Activated CD8-positive, alpha-beta T cell treated with anti-CD3 and anti-CD28 coated beads, Interleukin-2, amount 10 ng/mL, durations not matched to agents 7 days and 5 days (primary cell): Measurements from ENCODE around the gene GHR. TPM values are rescaled to one million over a fixed set of nuclear protein-coding genes. Genes with fewer than 3 reads are reported as not detected.

ENCODE experiments used
- ATAC-seq: fragments of 150-1000 bp; cut with Tn5 transposase; one replicate; pipeline ENCODE4 v1.10.0; 2021; ENCODE audit warnings: moderate library complexity
- CTCF ChIA-PET: fragments of 350-600 bp; sonication (Branson Sonifier 250); formaldehyde crosslinking; loops from one replicate; lab custom pipeline; 2021; ENCODE audit warnings: antibody characterized with exemption; lab: Charles Lee
- POLR2A ChIA-PET: fragments of 350-600 bp; sonication (Branson Sonifier 250); formaldehyde crosslinking; loops from one replicate; lab custom pipeline; 2021; ENCODE audit warnings: antibody characterized with exemption; lab: Charles Lee
- DNase-seq: peaks from one replicate; pipeline ENCODE4 v3.0.0-alpha.2; 2020
- H3K27ac Mint-ChIP-seq: one replicate; pipeline ENCODE4 v1.8.0; 2021; ENCODE audit warnings: mild to moderate bottlenecking, mixed read lengths
- H3K27me3 Mint-ChIP-seq: one replicate; pipeline ENCODE4 v1.8.0; 2021; ENCODE audit warnings: low read depth, mixed read lengths
- H3K36me3 Mint-ChIP-seq: one replicate; pipeline ENCODE4 v1.8.0; 2021; ENCODE audit warnings: low read depth, mixed read lengths
- H3K4me1 Mint-ChIP-seq: one replicate; pipeline ENCODE4 v1.8.0; 2021; ENCODE audit warnings: low read depth, mixed read lengths
- H3K4me3 Mint-ChIP-seq: one replicate; pipeline ENCODE4 v1.8.0; 2021; ENCODE audit warnings: mild to moderate bottlenecking, mixed read lengths
- H3K9me3 Mint-ChIP-seq: one replicate; pipeline ENCODE4 v1.8.0; 2022; ENCODE audit warnings: mixed read lengths; ENCODE audit not compliant: insufficient read depth
- total RNA-seq, 2 experiments: library from RNA; stranded (reverse); gene quantifications; one replicate each; pipeline ENCODE4 v1.2.3, GENCODE V29; 2021

Gene GHR
- total RNA-seq, 2 experiments from 2014 or later: not detected

- ATAC-seq (no peak), DNase-seq (no peak)
- CTCF ChIA-PET: no interaction called here
- H3K9me3 Mint-ChIP-seq: no peaks in the 10 kb centered on the region
- no peak overlapping the region for H3K4me3 Mint-ChIP-seq
- H3K27me3 Mint-ChIP-seq: peaks cover 6% of the 10 kb centered on the region
- H3K27ac Mint-ChIP-seq: no peak overlapping the region
- no peaks in the 10 kb centered on the region for H3K4me1 Mint-ChIP-seq
- POLR2A ChIA-PET: no interaction called here
- no peaks in the 10 kb centered on the region for H3K36me3 Mint-ChIP-seq
These were observed 97.7 kb downstream of the GHR start for GRCh38 chr5:42520957-42521356.

GRCh38 chr5:42521406-42521805 lies 98.2 kb downstream of the GHR start:
- H3K27ac Mint-ChIP-seq: no peak overlapping the region
- no peaks in the 10 kb centered on the region for H3K9me3 Mint-ChIP-seq
- H3K36me3 Mint-ChIP-seq: no peaks in the 10 kb centered on the region
- ChIA-PET POLR2A (no interaction called here), CTCF (no interaction called here)
- no peak for ATAC-seq
- DNase-seq: no peak
- H3K4me3 Mint-ChIP-seq: no peak overlapping the region
- H3K27me3 Mint-ChIP-seq: peaks cover 5% of the 10 kb centered on the region
- H3K4me1 Mint-ChIP-seq: no peaks in the 10 kb centered on the region

GRCh38 chr5:42522783-42523182 lies 99.5 kb downstream of the GHR start:
- no peak overlapping the region for H3K4me3 Mint-ChIP-seq
- ChIA-PET POLR2A (no interaction called here), CTCF (no interaction called here)
- H3K27ac Mint-ChIP-seq: no peak overlapping the region
- H3K27me3 Mint-ChIP-seq: peaks cover 4% of the 10 kb centered on the region
- no peaks in the 10 kb centered on the region for H3K9me3 Mint-ChIP-seq
- H3K4me1 Mint-ChIP-seq: no peaks in the 10 kb centered on the region
- DNase-seq (no peak), ATAC-seq (no peak)
- H3K36me3 Mint-ChIP-seq: no peaks in the 10 kb centered on the region

GRCh38 chr5:42526179-42526578 lies 102.9 kb downstream of the GHR start:
- ATAC-seq: no peak
- ChIA-PET POLR2A (no interaction called here), CTCF (no interaction called here)
- Mint-ChIP-seq H3K4me3 (no peak overlapping the region), H3K9me3 (no peaks in the 10 kb centered on the region), H3K36me3 (no peaks in the 10 kb centered on the region), H3K27ac (no peak overlapping the region), H3K4me1 (no peaks in the 10 kb centered on the region), H3K27me3 (no peaks in the 10 kb centered on the region)
- no peak for DNase-seq

GRCh38 chr5:42531611-42532010 lies 108.4 kb downstream of the GHR start:
- ATAC-seq (no peak), DNase-seq (no peak)
- Mint-ChIP-seq H3K36me3 (no peaks in the 10 kb centered on the region), H3K4me1 (no peaks in the 10 kb centered on the region), H3K4me3 (no peak overlapping the region), H3K27ac (no peak overlapping the region), H3K9me3 (peaks cover 7% of the 10 kb centered on the region), H3K27me3 (no peaks in the 10 kb centered on the region)
- CTCF ChIA-PET: no interaction called here
- POLR2A ChIA-PET: no interaction called here

GRCh38 chr5:42542106-42542505 lies 118.9 kb downstream of the GHR start:
- H3K4me3 Mint-ChIP-seq: no peak overlapping the region
- DNase-seq: no peak
- ChIA-PET POLR2A (no interaction called here), CTCF (no interaction called here)
- no peaks in the 10 kb centered on the region for H3K4me1 Mint-ChIP-seq
- ATAC-seq: no peak
- H3K9me3 Mint-ChIP-seq: no peaks in the 10 kb centered on the region
- no peaks in the 10 kb centered on the region for H3K36me3 Mint-ChIP-seq
- H3K27me3 Mint-ChIP-seq: no peaks in the 10 kb centered on the region
- no peak overlapping the region for H3K27ac Mint-ChIP-seq

- ATAC-seq (no peak), DNase-seq (no peak)
- Mint-ChIP-seq H3K27ac (no peak overlapping the region), H3K4me1 (no peaks in the 10 kb centered on the region), H3K27me3 (no peaks in the 10 kb centered on the region), H3K36me3 (no peaks in the 10 kb centered on the region), H3K9me3 (no peaks in the 10 kb centered on the region), H3K4me3 (no peak overlapping the region)
- CTCF ChIA-PET: no interaction called here
- POLR2A ChIA-PET: no interaction called here
These were observed 120.5 kb downstream of the GHR start for GRCh38 chr5:42543774-42544173.

- DNase-seq: no peak
- ChIA-PET POLR2A (no interaction called here), CTCF (interaction anchor here (0.9 kb wide), 1 partner anchor 38 kb away, joined by 3 read pairs; no protein-coding TSS in a partner anchor)
- Mint-ChIP-seq H3K36me3 (no peaks in the 10 kb centered on the region), H3K4me1 (no peaks in the 10 kb centered on the region), H3K9me3 (no peaks in the 10 kb centered on the region), H3K27ac (no peak overlapping the region), H3K4me3 (no peak overlapping the region), H3K27me3 (no peaks in the 10 kb centered on the region)
- ATAC-seq: no peak
These were observed 121.8 kb downstream of the GHR start for GRCh38 chr5:42545038-42545437.

GRCh38 chr5:42547141-42547540 lies 123.9 kb downstream of the GHR start:
- H3K4me1 Mint-ChIP-seq: no peaks in the 10 kb centered on the region
- no peaks in the 10 kb centered on the region for H3K9me3 Mint-ChIP-seq

GRCh38 chr5:42547894-42548293 lies 124.7 kb downstream of the GHR start:
- ATAC-seq: no peak
- no peak for DNase-seq
- H3K36me3 Mint-ChIP-seq: no peaks in the 10 kb centered on the region
- POLR2A ChIA-PET: no interaction called here
- CTCF ChIA-PET: no interaction called here
- H3K27ac Mint-ChIP-seq: no peak overlapping the region
- H3K4me3 Mint-ChIP-seq: no peak overlapping the region
- H3K4me1 Mint-ChIP-seq: no peaks in the 10 kb centered on the region
- no peaks in the 10 kb centered on the region for H3K9me3 Mint-ChIP-seq
- H3K27me3 Mint-ChIP-seq: no peaks in the 10 kb centered on the region

More at GRCh38 chr5:42547141-42547540, 123.9 kb downstream of the GHR start:
- Mint-ChIP-seq H3K27ac (no peak overlapping the region), H3K27me3 (no peaks in the 10 kb centered on the region), H3K36me3 (no peaks in the 10 kb centered on the region), H3K4me3 (no peak overlapping the region)
- ATAC-seq (no peak), DNase-seq (no peak)
- ChIA-PET CTCF (no interaction called here), POLR2A (no interaction called here)

GRCh38 chr5:42552597-42552996 lies 129.4 kb downstream of the GHR start:
- H3K4me1 Mint-ChIP-seq: no peaks in the 10 kb centered on the region
- no peak for ATAC-seq

GRCh38 chr5:42553461-42553860 lies 130.2 kb downstream of the GHR start:
- H3K4me1 Mint-ChIP-seq: no peaks in the 10 kb centered on the region
- H3K36me3 Mint-ChIP-seq: no peaks in the 10 kb centered on the region
- no peaks in the 10 kb centered on the region for H3K9me3 Mint-ChIP-seq
- no peak for DNase-seq
- CTCF ChIA-PET: interaction anchor here (0.5 kb wide), 1 partner anchor 65 kb away, joined by 3 read pairs; no protein-coding TSS in a partner anchor
- no peak overlapping the region for H3K27ac Mint-ChIP-seq
- ATAC-seq: no peak
- H3K27me3 Mint-ChIP-seq: no peaks in the 10 kb centered on the region
- POLR2A ChIA-PET: no interaction called here
- H3K4me3 Mint-ChIP-seq: no peak overlapping the region

More at GRCh38 chr5:42552597-42552996, 129.4 kb downstream of the GHR start:
- no peaks in the 10 kb centered on the region for H3K27me3 Mint-ChIP-seq
- no peaks in the 10 kb centered on the region for H3K36me3 Mint-ChIP-seq
- no peak overlapping the region for H3K4me3 Mint-ChIP-seq
- POLR2A ChIA-PET: no interaction called here
- DNase-seq: no peak
- H3K9me3 Mint-ChIP-seq: no peaks in the 10 kb centered on the region
- H3K27ac Mint-ChIP-seq: no peak overlapping the region
- CTCF ChIA-PET: no interaction called here

- CTCF ChIA-PET: interaction anchor here (1.1 kb wide), 1 partner anchor 29 kb away, joined by 3 read pairs; no protein-coding TSS in a partner anchor
- H3K36me3 Mint-ChIP-seq: no peaks in the 10 kb centered on the region
- POLR2A ChIA-PET: no interaction called here
- ATAC-seq (no peak), DNase-seq (no peak)
- H3K9me3 Mint-ChIP-seq: no peaks in the 10 kb centered on the region
- H3K27ac Mint-ChIP-seq: no peak overlapping the region
- no peaks in the 10 kb centered on the region for H3K27me3 Mint-ChIP-seq
- H3K4me1 Mint-ChIP-seq: no peaks in the 10 kb centered on the region
- no peak overlapping the region for H3K4me3 Mint-ChIP-seq
These were observed 131.8 kb downstream of the GHR start for GRCh38 chr5:42555010-42555409.
